HL-60 (cell line): ENCODE results near the gene PTH2.
A peak's percentile ranks its signal among the peaks of the same experiment; 100 is the strongest.

ENCODE experiments used
- DNase-seq, 2 experiments: peaks; one replicate each; pipeline ENCODE4 v3.0.0-alpha.2; 2010 to 2020; ENCODE audit warnings: low read depth in 1 of 2, low spot score in 1 of 2
- H3K27ac ChIP-seq: fragments of 250-450 bp; sonication (Bioruptor Pico); replicated peaks from 2 replicates; pipeline ENCODE4 v1.5.1; 2020; ENCODE audit warnings: mild to moderate bottlenecking, moderate library complexity
- H3K27me3 ChIP-seq: fragments of 250-450 bp; sonication (Bioruptor Pico); 2 replicates; pipeline ENCODE4 v1.5.1; 2021; ENCODE audit warnings: mild to moderate bottlenecking, moderate library complexity; ENCODE audit not compliant: insufficient read depth, poor library complexity, severe bottlenecking
- H3K4me3 ChIP-seq: replicated peaks from 2 replicates; pipeline ENCODE4 v1.5.1; 2011; ENCODE audit warnings: mild to moderate bottlenecking, control low read depth, low read length; ENCODE audit not compliant: insufficient read depth
- GABPA ChIP-seq: IDR thresholded peaks from 2 replicates; pipeline ENCODE4 v1.6.1; 2012; ENCODE audit warnings: low read depth
- POLR2AphosphoS5 ChIP-seq: IDR thresholded peaks from 2 replicates; pipeline ENCODE4 v1.6.1; 2012; ENCODE audit warnings: low read depth
- REST ChIP-seq: IDR thresholded peaks from 2 replicates; pipeline ENCODE4 v1.6.1; 2012; ENCODE audit warnings: low read depth; ENCODE audit not compliant: insufficient replicate concordance
- SPI1 ChIP-seq: IDR thresholded peaks from 2 replicates; pipeline ENCODE4 v1.6.1; 2012; ENCODE audit warnings: low read depth, mild to moderate bottlenecking, borderline replicate concordance
- TF ChIP-seq, protein P1 (sequence below): IDR thresholded peaks from one replicate; pipeline ENCODE4 v1.5.1; 2011; ENCODE audit warnings: low read length, control low read depth, inconsistent platforms; ENCODE audit not compliant: insufficient read depth

The PTH2 gene

DNA sequence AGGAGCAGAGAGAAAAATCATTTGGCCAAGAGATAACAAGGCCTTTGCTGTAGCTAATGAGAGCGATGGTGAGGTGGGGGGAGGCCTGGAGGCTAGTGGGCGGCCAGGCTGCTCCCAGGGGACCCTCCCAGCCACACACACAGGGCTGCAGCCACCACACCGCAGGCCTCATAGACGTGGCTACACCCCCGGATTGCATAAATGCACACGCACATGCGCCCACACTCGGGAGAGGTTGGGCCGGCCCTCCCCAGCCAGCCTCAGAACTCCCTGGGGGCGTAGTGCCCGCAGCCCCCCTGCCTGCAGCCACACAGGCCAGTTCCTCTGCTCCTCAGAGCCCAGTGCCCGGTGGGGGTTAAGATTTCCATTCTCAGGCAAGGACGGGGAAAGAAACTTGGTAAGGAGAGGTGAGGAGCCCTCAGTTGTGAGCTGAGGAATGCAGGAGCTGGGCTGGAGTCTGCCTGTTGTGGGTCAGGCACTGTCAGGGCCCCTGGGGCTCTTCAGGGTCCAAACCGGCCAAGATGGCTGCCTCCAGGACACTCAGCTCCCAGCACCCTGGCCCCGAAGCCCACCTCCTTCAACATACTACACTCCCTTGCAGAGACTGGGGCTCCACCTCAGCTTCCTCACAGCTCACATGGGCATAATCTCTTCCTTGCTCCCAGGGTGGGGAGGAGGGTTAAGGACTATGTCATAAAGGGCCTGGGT, 8.0 kb downstream of the PTH2 start:
- Histone ChIP-seq H3K27me3 (peaks cover 3% of the 10 kb centered on the region), H3K27ac (peak overlapping the region; percentile 71), H3K4me3 (no peak overlapping the region)
- DNase-seq = peak in 1 of 2 experiments; percentile 84
- TF ChIP-seq REST (no peak), SPI1 (peak; percentile 41; the same call in 1 of the 2 replicates), POLR2AphosphoS5 (peak; percentile 70), GABPA (no peak)
- TF ChIP-seq, protein P1, sequence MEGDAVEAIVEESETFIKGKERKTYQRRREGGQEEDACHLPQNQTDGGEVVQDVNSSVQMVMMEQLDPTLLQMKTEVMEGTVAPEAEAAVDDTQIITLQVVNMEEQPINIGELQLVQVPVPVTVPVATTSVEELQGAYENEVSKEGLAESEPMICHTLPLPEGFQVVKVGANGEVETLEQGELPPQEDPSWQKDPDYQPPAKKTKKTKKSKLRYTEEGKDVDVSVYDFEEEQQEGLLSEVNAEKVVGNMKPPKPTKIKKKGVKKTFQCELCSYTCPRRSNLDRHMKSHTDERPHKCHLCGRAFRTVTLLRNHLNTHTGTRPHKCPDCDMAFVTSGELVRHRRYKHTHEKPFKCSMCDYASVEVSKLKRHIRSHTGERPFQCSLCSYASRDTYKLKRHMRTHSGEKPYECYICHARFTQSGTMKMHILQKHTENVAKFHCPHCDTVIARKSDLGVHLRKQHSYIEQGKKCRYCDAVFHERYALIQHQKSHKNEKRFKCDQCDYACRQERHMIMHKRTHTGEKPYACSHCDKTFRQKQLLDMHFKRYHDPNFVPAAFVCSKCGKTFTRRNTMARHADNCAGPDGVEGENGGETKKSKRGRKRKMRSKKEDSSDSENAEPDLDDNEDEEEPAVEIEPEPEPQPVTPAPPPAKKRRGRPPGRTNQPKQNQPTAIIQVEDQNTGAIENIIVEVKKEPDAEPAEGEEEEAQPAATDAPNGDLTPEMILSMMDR = no peak

DNA sequence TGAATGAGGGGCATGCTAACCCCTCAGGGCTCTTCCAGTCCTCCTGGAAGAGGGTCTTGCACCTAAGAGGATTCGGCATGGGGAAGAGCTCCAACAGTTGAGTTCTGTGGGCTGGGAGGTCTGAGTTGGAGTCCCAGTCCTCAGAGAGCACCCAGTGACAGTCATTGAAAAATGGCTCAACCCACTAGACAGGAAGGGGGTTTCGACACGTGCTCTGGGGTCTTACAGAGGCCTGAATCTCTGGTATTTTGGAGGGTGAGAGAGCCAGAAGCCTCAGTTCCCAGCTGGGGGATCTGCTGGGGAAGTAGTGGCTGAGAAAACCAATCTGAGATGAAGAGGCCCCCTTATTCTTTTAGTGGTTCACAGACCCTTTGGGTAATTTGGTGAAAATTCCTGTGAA, 9.0 kb downstream of the PTH2 start:
- H3K4me3 ChIP-seq = no peak overlapping the region
- no peak overlapping the region for H3K27ac ChIP-seq
- TF ChIP-seq REST (no peak), POLR2AphosphoS5 (no peak), SPI1 (no peak), GABPA (no peak)
- TF ChIP-seq, protein P1 = no peak
- H3K27me3 ChIP-seq = no peaks in the 10 kb centered on the region
- no peak for DNase-seq

- H3K27me3 ChIP-seq = no peaks in the 10 kb centered on the region
- no peak for DNase-seq
- TF ChIP-seq GABPA (no peak), SPI1 (no peak), REST (no peak), POLR2AphosphoS5 (no peak)
- TF ChIP-seq, protein P1 = no peak
- H3K4me3 ChIP-seq = no peak overlapping the region
- no peak overlapping the region for H3K27ac ChIP-seq
Measured at GRCh38 chr19:49413348-49413747, 9.9 kb downstream of the PTH2 start.
